ENCODE results near the gene LRRC45. TPM values are rescaled to one million over a fixed set of nuclear protein-coding genes. Genes with fewer than 3 reads are reported as not detected.

The LRRC45 gene
- total RNA-seq, 1 donor from 2014 or later = 12.2 TPM

DNA sequence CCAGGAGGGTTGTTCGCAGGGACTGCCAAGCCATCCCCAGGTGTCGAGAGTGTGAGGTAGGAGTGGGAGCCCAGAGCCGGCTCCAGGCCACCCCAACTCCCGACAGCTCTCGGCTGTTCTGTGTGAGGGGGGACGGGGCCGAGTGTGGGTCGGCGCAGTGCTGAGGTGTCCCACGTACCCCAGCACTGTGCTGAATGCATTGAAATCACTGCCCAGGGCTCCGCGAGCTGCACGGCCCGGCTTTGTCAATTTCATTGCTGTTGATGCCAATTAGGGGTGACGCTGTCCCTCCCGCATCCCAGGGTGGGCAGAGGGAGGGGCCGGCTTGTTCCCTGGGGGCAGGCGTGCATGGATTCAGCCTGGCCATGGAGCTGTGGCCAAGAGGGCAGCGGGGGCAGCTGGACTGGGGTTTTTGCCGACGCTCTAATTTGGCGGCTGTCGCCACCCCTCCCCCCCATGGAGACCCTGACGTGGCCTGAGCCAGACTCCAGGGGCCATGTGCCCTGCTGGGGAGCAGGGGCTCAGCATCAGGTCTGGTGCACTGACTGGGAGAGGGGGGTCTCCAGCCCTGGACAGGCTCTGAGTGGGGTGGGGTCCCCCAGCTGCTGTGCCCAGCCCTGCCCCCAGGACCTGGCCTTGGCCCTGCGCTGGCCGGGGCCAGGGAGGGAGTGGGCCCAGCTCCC lies 14.7 kb upstream of the LRRC45 start:
- DNase-seq (no peak), ATAC-seq (no peak)
- Histone ChIP-seq H3K4me3 (no peak overlapping the region), H3K9me3 (no peaks in the 10 kb centered on the region), H3K27ac (no peak overlapping the region), H3K36me3 (no peaks in the 10 kb centered on the region), H3K27me3 (no peaks in the 10 kb centered on the region), H3K4me1 (peaks cover 3% of the 10 kb centered on the region)
- intact Hi-C loops (cut with DNase I) = no loop called here
- TF ChIP-seq CTCF (IDR thresholded peaks at IDR 0.05) = no peak

DNA sequence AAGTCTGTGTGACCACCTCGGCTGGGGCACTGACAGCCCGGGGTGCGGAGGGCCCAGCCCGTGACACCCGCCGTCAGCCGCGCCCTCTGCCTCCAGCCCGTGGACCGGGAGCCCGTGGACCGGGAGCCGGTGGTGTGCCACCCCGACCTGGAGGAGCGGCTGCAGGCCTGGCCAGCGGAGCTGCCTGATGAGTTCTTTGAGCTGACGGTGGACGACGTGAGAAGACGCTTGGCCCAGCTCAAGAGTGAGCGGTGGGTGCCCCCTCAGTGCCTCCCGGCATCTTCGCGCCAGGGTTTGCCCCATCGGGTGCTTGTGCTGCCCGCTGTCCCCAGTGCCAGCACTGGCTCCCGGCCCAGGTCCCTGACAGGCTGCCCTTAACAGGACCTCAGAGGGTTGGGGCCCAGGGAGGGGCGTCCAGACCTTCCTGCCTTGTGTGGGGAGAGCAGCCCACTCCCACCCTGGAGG lies 14.1 kb upstream of the LRRC45 start:
- DNase-seq (no peak), ATAC-seq (no peak)
- peaks cover 3% of the 10 kb centered on the region for H3K4me1 ChIP-seq
- intact Hi-C loops (cut with DNase I) = no loop called here
- no peaks in the 10 kb centered on the region for H3K27me3 ChIP-seq
- no peaks in the 10 kb centered on the region for H3K36me3 ChIP-seq
- no peak for TF ChIP-seq CTCF (IDR thresholded peaks at IDR 0.05)
- H3K9me3 ChIP-seq = no peaks in the 10 kb centered on the region
- no peak overlapping the region for H3K27ac ChIP-seq
- H3K4me3 ChIP-seq = no peak overlapping the region

GRCh38 chr17:82009413-82009812 lies 13.7 kb upstream of the LRRC45 start:
- no peaks in the 10 kb centered on the region for H3K9me3 ChIP-seq
- no peak overlapping the region for H3K4me3 ChIP-seq
- ATAC-seq (no peak), DNase-seq (no peak)
- intact Hi-C loops (cut with DNase I) = no loop called here
- TF ChIP-seq CTCF (IDR thresholded peaks at IDR 0.05) = no peak
- H3K27ac ChIP-seq = no peak overlapping the region
- no peaks in the 10 kb centered on the region for H3K36me3 ChIP-seq
- H3K4me1 ChIP-seq = peaks cover 3% of the 10 kb centered on the region
- no peaks in the 10 kb centered on the region for H3K27me3 ChIP-seq

- no peak for TF ChIP-seq CTCF (IDR thresholded peaks at IDR 0.05)
Measured at GRCh38 chr17:82010575-82011525, 12.3 kb upstream of the LRRC45 start.

GRCh38 chr17:82011617-82012187 lies 11.4 kb upstream of the LRRC45 start:
- H3K36me3 ChIP-seq = no peaks in the 10 kb centered on the region
- no peaks in the 10 kb centered on the region for H3K27me3 ChIP-seq
- H3K4me3 ChIP-seq = no peak overlapping the region
- intact Hi-C loops (cut with DNase I) = no loop called here
- H3K4me1 ChIP-seq = peaks cover 3% of the 10 kb centered on the region
- H3K27ac ChIP-seq = no peak overlapping the region
- ATAC-seq (no peak), DNase-seq (no peak)
- TF ChIP-seq CTCF (IDR thresholded peaks at IDR 0.05) = no peak
- H3K9me3 ChIP-seq = no peaks in the 10 kb centered on the region

More at GRCh38 chr17:82010575-82011525, 12.3 kb upstream of the LRRC45 start:
- DNase-seq (no peak), ATAC-seq (no peak)
- H3K36me3 ChIP-seq = no peaks in the 10 kb centered on the region
- H3K27me3 ChIP-seq = no peaks in the 10 kb centered on the region
- peaks cover 3% of the 10 kb centered on the region for H3K4me1 ChIP-seq
- no peaks in the 10 kb centered on the region for H3K9me3 ChIP-seq
- H3K27ac ChIP-seq = no peak overlapping the region
- no peak overlapping the region for H3K4me3 ChIP-seq
- intact Hi-C loops (cut with DNase I) = no loop called here
